Gastroesophageal sphincter (tissue), 4 donors: ENCODE results near the gene HSPA9. TPM values are rescaled to one million over a fixed set of nuclear protein-coding genes. Genes with fewer than 3 reads are reported as not detected.

ENCODE experiments used
- ATAC-seq: fragments of 150-250 bp; one replicate; pipeline ENCODE4 v1.9.1; 2016; ENCODE audit warnings: mild to moderate bottlenecking, moderate library complexity
- H3K27ac ChIP-seq, 4 donors: fragments of 200-600 bp; sonication (generic) in 3 of 4; 1 replicate in 3 of 4; 2 replicates in 1 of 4; pipeline ENCODE4 v1.5.1; 2016 to 2019
- H3K27me3 ChIP-seq: fragments of 200-600 bp; sonication (generic); one replicate; pipeline ENCODE4 v1.5.1; 2019
- H3K36me3 ChIP-seq, 2 donors: fragments of 200-600 bp; sonication (generic); one replicate each; pipeline ENCODE4 v1.5.1; 2019; ENCODE audit warnings: control low read depth in 1 of 2
- H3K4me1 ChIP-seq, 3 donors: fragments of 200-600 bp; sonication (generic); 1 replicate in 2 of 3; 2 replicates in 1 of 3; pipeline ENCODE4 v1.5.1; 2016 to 2019; ENCODE audit warnings: control low read depth in 2 of 3
- H3K4me3 ChIP-seq, 2 donors: fragments of 200-600 bp; sonication (generic); one replicate each; pipeline ENCODE4 v1.5.1; 2019; ENCODE audit warnings: mild to moderate bottlenecking in 1 of 2, moderate library complexity in 1 of 2
- H3K9me3 ChIP-seq, 3 donors: fragments of 200-600 bp; sonication (generic); one replicate each; pipeline ENCODE4 v1.5.1; 2017 to 2019; ENCODE audit warnings: control low read depth in 2 of 3
- EP300 ChIP-seq: sonication (generic); formaldehyde crosslinking; IDR thresholded peaks from one replicate; pipeline ENCODE4 v1.6.1; 2017; ENCODE audit warnings: antibody characterized with exemption, mild to moderate bottlenecking
- POLR2A ChIP-seq, 2 donors: fragments of 450-650 bp; IDR thresholded peaks; one replicate each; pipeline ENCODE4 v1.6.1; 2017; ENCODE audit warnings: antibody characterized with exemption in 2 of 2, mild to moderate bottlenecking in 2 of 2, moderate library complexity in 1 of 2
- POLR2AphosphoS5 ChIP-seq: sonication (generic); formaldehyde crosslinking; IDR thresholded peaks from one replicate; pipeline ENCODE4 v1.6.1; 2017; ENCODE audit warnings: antibody characterized with exemption
- WGBS, 2 donors: methylation state at CpG; one replicate each; pipeline ENCODE4 v1.1.5; 2018; ENCODE audit warnings: low coverage in 1 of 2; 5-methylcytosine and 5-hydroxymethylcytosine counted together
- total RNA-seq, 4 donors: library from RNA; depleted of rRNA; stranded (reverse); fragments of >200 nt; gene quantifications; one replicate each; pipeline ENCODE4 v1.1.0, GENCODE V29; 2016
- TF ChIP-seq, protein P1 (sequence below), 4 experiments: fragments of 200-600 bp in 2 of 4; fragments of 450-650 bp in 2 of 4; sonication (generic) in 1 of 4; IDR thresholded peaks; one replicate each; pipeline ENCODE4 v1.5.1; 2017 to 2019; ENCODE audit warnings: antibody characterized with exemption in 4 of 4, mild to moderate bottlenecking in 2 of 4, moderate library complexity in 2 of 4

The HSPA9 gene
- total RNA-seq, 4 donors from 2014 or later: 201 to 367 (median 267) TPM

DNA sequence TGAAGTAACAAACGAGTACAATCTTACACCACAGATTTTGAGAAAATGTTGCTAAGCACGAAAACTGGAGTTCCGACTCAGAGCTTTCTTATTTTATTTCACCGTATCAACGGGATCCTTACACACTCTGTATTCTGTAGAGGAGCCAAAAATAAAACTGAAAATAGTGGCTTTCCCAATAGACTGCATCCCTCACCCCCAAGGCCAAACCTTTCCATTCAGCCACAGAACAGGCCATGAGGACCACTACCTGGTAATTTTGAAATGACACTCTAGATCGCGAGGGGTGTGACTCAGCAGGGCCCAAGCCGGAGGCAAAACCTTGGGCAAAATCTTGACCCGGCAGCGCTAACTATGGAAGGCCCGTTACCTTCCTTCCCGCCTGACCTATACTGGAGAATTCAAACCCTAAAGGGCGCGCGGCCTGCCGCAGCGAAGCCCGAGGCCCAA lies 432 bp downstream of the HSPA9 start:
- Histone ChIP-seq H3K4me1 (peaks cover 0 to 44% (median 0%) of the 10 kb centered on the region in 3 donors), H3K4me3 (peak overlapping the region; percentile 71 to 95), H3K36me3 (peaks cover 0 to 41% of the 10 kb centered on the region in 2 donors), H3K27ac (peak overlapping the region; percentile 94 to 98 (median 96)), H3K9me3 (no peaks in the 10 kb centered on the region), H3K27me3 (no peaks in the 10 kb centered on the region)
- ATAC-seq: peak; percentile 0
- WGBS, 2 donors: 0 to 1% methylated on average over 5 to 8 of the region's 18 CpGs
- TF ChIP-seq POLR2AphosphoS5 (no peak), POLR2A (IDR thresholded peaks at IDR 0.05) (no peak), EP300 (no peak)
- TF ChIP-seq, protein P1, sequence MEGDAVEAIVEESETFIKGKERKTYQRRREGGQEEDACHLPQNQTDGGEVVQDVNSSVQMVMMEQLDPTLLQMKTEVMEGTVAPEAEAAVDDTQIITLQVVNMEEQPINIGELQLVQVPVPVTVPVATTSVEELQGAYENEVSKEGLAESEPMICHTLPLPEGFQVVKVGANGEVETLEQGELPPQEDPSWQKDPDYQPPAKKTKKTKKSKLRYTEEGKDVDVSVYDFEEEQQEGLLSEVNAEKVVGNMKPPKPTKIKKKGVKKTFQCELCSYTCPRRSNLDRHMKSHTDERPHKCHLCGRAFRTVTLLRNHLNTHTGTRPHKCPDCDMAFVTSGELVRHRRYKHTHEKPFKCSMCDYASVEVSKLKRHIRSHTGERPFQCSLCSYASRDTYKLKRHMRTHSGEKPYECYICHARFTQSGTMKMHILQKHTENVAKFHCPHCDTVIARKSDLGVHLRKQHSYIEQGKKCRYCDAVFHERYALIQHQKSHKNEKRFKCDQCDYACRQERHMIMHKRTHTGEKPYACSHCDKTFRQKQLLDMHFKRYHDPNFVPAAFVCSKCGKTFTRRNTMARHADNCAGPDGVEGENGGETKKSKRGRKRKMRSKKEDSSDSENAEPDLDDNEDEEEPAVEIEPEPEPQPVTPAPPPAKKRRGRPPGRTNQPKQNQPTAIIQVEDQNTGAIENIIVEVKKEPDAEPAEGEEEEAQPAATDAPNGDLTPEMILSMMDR (IDR thresholded peaks at IDR 0.05): no peak

DNA sequence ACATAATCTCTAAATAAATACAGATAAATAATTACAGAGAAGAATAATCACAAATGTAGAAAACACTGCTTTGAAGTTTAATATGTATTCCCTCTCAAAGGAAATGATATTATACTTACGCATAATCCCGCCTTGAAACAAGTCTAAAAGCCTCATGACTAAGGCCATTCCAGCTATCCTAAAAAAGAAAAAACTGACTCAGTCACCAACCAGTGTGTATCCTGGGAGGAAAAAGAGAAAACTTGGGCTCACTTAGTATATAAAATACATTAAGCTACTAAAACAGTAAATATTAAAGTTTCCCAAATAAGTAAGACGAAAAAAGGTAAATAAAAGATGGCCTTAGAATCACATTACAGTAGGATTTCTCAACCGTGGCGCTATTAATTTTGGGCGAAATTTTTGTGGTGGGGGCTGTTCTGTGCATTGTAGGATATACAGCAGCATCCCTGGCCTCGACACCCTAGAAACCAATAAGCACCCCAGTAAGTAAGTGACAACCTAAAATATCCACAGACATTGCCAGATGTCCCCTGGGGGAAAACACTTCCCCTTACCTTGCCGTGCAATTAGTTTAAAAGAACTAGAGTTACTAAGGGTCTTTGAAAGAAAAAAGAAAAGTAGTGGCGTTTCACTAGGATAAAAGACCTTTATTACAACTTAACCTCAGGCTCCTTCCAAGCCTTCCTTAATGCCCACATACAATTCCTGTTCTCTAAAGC lies 1.1 kb downstream of the HSPA9 start:
- Histone ChIP-seq H3K4me1 (peaks cover 0 to 47% (median 0%) of the 10 kb centered on the region in 3 donors), H3K27me3 (no peaks in the 10 kb centered on the region), H3K27ac (peak overlapping the region; percentile 94 to 98 (median 96)), H3K9me3 (no peaks in the 10 kb centered on the region), H3K36me3 (peaks cover 0 to 47% of the 10 kb centered on the region in 2 donors), H3K4me3 (peak overlapping the region; percentile 71 to 95)
- WGBS, 2 donors: 32 to 40% methylated on average over 9 of the region's 9 CpGs
- ATAC-seq: no peak
- TF ChIP-seq POLR2A (IDR thresholded peaks at IDR 0.05) (no peak), EP300 (no peak), POLR2AphosphoS5 (no peak)
- TF ChIP-seq, protein P1 (IDR thresholded peaks at IDR 0.05): no peak

DNA sequence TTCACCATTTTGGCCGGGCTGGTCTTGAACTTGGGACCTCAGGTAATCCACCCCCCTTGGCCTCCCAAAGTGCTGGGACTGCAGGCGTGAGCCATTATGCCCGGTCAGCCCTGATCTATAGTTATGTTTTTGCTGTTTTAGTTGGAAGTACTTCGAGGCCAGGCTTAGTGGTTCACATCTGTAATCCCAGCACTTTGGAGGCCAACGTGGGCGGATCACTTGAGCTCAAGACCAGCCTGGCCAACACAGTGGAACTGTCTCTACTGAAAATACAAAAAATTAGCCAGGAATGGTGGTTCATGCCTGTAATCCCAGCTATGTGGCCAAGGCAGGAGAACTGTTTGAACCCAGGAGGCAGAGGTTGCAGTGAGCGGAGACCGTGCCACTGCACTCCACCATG lies 2.0 kb downstream of the HSPA9 start:
- Histone ChIP-seq H3K4me1 (peaks cover 0 to 48% (median 0%) of the 10 kb centered on the region in 3 donors), H3K4me3 (no peak overlapping the region), H3K27me3 (no peaks in the 10 kb centered on the region), H3K27ac (peak overlapping the region in 3 of 4 donors; percentile 22 to 97 (median 29)), H3K36me3 (peaks cover 3 to 56% of the 10 kb centered on the region in 2 donors), H3K9me3 (no peaks in the 10 kb centered on the region)
- ATAC-seq: no peak
- TF ChIP-seq, protein P1 (IDR thresholded peaks at IDR 0.05): no peak
- no peak for TF ChIP-seq POLR2A (IDR thresholded peaks at IDR 0.05)
- no peak for TF ChIP-seq EP300
- TF ChIP-seq POLR2AphosphoS5: no peak
- 91 to 92% methylated on average over 3 to 4 of the region's 8 CpGs for WGBS, 2 donors

DNA sequence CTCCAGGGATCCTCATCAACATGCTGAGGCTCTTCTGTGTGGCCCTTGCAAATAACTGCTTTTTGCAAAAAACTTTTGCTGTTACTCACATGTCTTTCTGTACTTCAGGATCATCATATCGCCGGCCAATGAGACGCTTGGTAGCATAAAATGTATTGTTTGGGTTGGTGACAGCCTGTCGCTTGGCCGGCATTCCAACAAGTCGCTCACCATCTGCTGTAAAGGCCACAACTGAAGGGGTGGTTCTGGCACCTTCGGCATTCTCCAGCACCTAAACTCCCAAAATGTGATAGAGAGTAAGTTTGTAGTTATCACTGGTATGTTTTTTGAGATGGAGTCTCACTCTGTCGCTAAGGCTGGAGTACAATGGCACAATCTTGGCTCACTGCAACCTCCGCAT lies 4.3 kb downstream of the HSPA9 start:
- ATAC-seq: no peak
- TF ChIP-seq, protein P1 (IDR thresholded peaks at IDR 0.05): no peak
- TF ChIP-seq POLR2AphosphoS5 (no peak), EP300 (no peak), POLR2A (IDR thresholded peaks at IDR 0.05) (no peak)
- no peak overlapping the region for H3K4me3 ChIP-seq
- H3K36me3 ChIP-seq: peaks cover 8 to 80% of the 10 kb centered on the region in 2 donors
- H3K4me1 ChIP-seq: peaks cover 0 to 42% (median 0%) of the 10 kb centered on the region in 3 donors
- WGBS, 2 donors: 100% methylated on average over 3 to 7 of the region's 9 CpGs
- H3K27me3 ChIP-seq: no peaks in the 10 kb centered on the region
- H3K27ac ChIP-seq: no peak overlapping the region
- no peaks in the 10 kb centered on the region for H3K9me3 ChIP-seq

DNA sequence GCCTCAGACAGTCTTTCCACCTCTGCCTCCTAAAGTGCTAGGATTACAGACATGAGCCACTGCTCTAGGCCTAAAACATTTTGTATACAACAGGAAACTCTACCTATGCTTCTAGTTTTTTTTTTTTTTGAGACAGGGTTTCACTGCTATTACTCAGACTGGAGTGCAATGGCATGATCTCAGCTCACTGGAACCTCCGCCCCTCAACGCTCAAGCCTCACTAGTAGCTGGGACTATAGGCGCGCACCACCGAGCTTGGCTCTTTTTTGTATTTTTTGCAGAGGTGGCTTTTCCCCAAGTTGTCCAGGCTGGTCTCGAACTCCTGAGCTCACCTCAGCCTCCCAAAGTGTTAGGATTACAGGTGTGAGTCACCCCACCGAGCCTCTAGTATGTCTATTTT lies 5.4 kb downstream of the HSPA9 start:
- no peak for ATAC-seq
- Histone ChIP-seq H3K36me3 (peaks cover 8 to 90% of the 10 kb centered on the region in 2 donors), H3K4me3 (no peak overlapping the region), H3K27ac (no peak overlapping the region), H3K27me3 (no peaks in the 10 kb centered on the region), H3K9me3 (no peaks in the 10 kb centered on the region), H3K4me1 (peaks cover 0 to 42% (median 0%) of the 10 kb centered on the region in 3 donors)
- WGBS, 2 donors: 90 to 100% methylated on average over 2 of the region's 7 CpGs
- TF ChIP-seq EP300 (no peak), POLR2AphosphoS5 (no peak), POLR2A (IDR thresholded peaks at IDR 0.05) (no peak)
- TF ChIP-seq, protein P1 (IDR thresholded peaks at IDR 0.05): no peak
